Activated CD4-positive, alpha-beta T cell treated with anti-CD3 and anti-CD28 coated beads, Interleukin-2, amount 10 ng/mL, durations not matched to agents 7 days and 5 days (primary cell): ENCODE data around the gene PBX2. TPM values are rescaled to one million over a fixed set of nuclear protein-coding genes. Genes with fewer than 3 reads are reported as not detected.
A peak's percentile ranks its signal among the peaks of the same experiment; 100 is the strongest.
"Not testable (repeated sequence)": the region's sequence is repeated elsewhere in the genome, so short reads cannot be mapped to it uniquely, and the experiment has no call there.

Source experiments
- CTCF ChIA-PET: fragments of 350-600 bp; sonication (Branson Sonifier 250); formaldehyde crosslinking; loops from one replicate; lab custom pipeline; 2021; ENCODE audit warnings: antibody characterized with exemption; lab: Charles Lee
- POLR2A ChIA-PET: fragments of 350-600 bp; sonication (Branson Sonifier 250); formaldehyde crosslinking; loops from one replicate; lab custom pipeline; 2021; ENCODE audit warnings: antibody characterized with exemption; lab: Charles Lee
- DNase-seq: peaks from one replicate; pipeline ENCODE4 v3.0.0-alpha.2; 2020
- H3K27ac Mint-ChIP-seq: one replicate; pipeline ENCODE4 v1.8.0; 2021; ENCODE audit warnings: mild to moderate bottlenecking, moderate library complexity, mixed read lengths
- H3K27me3 Mint-ChIP-seq: one replicate; pipeline ENCODE4 v1.8.0; 2021; ENCODE audit warnings: mixed read lengths
- H3K36me3 Mint-ChIP-seq: one replicate; pipeline ENCODE4 v1.8.0; 2021; ENCODE audit warnings: low read depth, mixed read lengths
- H3K4me1 Mint-ChIP-seq: one replicate; pipeline ENCODE4 v1.8.0; 2021; ENCODE audit warnings: mixed read lengths
- H3K4me3 Mint-ChIP-seq: one replicate; pipeline ENCODE4 v1.8.0; 2021; ENCODE audit warnings: mild to moderate bottlenecking, moderate library complexity, mixed read lengths
- H3K9me3 Mint-ChIP-seq: one replicate; pipeline ENCODE4 v1.8.0; 2021; ENCODE audit warnings: mixed read lengths
- total RNA-seq, 2 experiments: library from RNA; stranded (reverse); gene quantifications; one replicate each; pipeline ENCODE4 v1.2.3, GENCODE V29; 2021

Gene PBX2
- total RNA-seq, 2 experiments from 2014 or later, result 98.2 to 98.4 TPM

DNA sequence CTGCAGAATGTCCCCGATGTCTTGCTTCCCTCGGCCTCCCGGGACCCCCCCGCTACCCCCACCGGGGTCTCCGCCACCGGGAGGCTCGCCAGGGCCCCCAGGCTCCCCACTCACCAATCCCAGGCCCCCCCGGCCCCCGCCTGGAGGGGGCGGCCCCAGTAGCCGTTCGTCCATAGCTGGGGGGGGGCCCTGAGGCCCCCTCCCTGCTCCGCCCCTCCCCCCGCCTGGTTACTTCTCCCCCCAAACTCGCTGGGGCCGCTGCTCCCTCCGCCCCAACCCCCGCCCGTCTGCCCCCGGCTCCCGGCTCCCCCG is 304 bp downstream of the PBX2 start:
- Mint-ChIP-seq H3K9me3 (no peaks in the 10 kb centered on the region), H3K36me3 (peaks cover 60% of the 10 kb centered on the region)
- DNase-seq, result no peak

DNA sequence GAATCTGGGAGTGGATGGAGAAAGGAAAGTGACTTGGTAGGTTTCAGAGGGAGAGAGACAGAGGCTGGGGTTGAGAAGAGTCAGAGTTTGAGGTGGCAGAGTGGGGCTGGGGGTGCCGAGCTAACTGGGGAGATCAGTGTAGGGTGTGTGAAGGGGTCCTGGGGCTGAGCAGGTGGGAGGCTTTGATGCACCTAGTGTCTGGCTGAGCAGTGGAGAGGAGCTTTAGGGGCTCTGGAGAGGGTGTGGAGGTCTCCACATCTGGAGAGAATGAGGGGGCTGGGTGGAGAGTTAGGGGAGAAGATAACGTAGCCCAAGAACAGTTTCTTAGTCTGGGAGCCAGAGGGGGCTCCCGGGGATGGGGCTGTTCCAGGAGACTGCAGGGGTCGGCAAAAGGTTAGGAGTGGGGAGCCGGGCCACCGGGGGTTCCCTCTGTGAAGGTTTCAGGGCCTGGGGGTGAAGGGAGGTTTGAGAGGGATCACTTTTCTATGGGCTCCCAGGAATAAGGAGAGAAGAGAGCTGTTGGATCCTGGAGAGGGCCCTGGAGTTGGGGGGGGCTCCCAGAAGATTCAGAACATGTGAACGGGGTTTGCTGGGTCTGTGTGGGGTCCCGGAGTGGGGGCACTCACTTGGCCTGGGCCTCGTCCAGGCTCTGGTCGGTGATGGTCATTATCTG is 797 bp downstream of the PBX2 start:
- Mint-ChIP-seq H3K36me3 (peaks cover 62% of the 10 kb centered on the region), H3K9me3 (no peaks in the 10 kb centered on the region), H3K4me1 (peaks cover 54% of the 10 kb centered on the region), H3K27ac (peak overlapping the region; percentile 69), H3K4me3 (peak overlapping the region; percentile 100), H3K27me3 (no peaks in the 10 kb centered on the region)
- no peak for DNase-seq
- ChIA-PET POLR2A (no interaction called here), CTCF (no interaction called here)

More for the DNA sequence above, 304 bp downstream of the PBX2 start:
- Mint-ChIP-seq H3K27ac (peak overlapping the region; percentile 69), H3K4me3 (peak overlapping the region; percentile 100), H3K27me3 (no peaks in the 10 kb centered on the region), H3K4me1 (peaks cover 57% of the 10 kb centered on the region)
- CTCF ChIA-PET, result interaction anchor here (1.3 to 1.4 kb wide), 3 partner anchors 8 to 59 kb away, joined by 3 to 6 read pairs (median 3); partner anchors contain the start of gene FKBPL
- POLR2A ChIA-PET, result no interaction called here

DNA sequence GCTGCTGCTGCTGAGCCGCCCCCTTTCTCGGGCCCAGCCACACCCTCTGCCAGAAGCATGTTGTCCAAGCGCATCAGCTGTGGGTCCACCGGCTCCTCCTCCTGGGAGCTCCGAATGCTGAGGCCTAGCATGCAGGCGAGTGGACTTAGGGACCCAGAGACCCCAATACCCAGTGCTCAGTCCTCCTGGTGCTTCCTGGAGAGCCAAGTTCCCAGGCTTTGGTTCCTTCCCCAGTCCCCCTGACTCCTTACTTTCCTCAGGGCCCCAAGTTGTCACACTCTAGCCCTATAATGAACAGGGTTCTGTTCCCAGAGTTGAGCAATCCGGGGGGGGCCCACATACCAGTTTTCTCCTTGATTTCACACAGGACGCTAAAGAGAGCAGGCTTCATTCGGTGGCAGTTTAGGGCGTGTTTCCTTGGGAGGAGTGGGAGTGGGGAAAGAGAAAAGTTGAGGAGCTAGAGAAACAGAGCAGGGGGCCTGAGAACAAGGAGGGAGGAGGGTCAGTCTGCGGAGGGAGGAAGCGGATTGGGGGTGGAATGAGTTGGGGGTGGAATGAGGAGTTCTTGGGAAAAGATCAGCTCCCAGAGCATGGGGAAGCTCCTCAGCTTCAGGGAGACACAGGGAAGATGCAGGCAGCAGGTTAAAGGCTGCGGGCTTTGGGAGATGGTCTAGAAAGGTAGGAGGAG is 1.5 kb downstream of the PBX2 start:
- Mint-ChIP-seq H3K9me3 (no peaks in the 10 kb centered on the region), H3K27me3 (no peaks in the 10 kb centered on the region), H3K36me3 (peaks cover 64% of the 10 kb centered on the region), H3K4me3 (peak overlapping the region; percentile 100), H3K4me1 (peaks cover 49% of the 10 kb centered on the region), H3K27ac (peak overlapping the region; percentile 69)
- CTCF ChIA-PET, result interaction anchor here (0.5 kb wide), 1 partner anchor 27 kb away, joined by 3 read pairs; no protein-coding TSS in a partner anchor
- POLR2A ChIA-PET, result no interaction called here
- DNase-seq, result no peak

DNA sequence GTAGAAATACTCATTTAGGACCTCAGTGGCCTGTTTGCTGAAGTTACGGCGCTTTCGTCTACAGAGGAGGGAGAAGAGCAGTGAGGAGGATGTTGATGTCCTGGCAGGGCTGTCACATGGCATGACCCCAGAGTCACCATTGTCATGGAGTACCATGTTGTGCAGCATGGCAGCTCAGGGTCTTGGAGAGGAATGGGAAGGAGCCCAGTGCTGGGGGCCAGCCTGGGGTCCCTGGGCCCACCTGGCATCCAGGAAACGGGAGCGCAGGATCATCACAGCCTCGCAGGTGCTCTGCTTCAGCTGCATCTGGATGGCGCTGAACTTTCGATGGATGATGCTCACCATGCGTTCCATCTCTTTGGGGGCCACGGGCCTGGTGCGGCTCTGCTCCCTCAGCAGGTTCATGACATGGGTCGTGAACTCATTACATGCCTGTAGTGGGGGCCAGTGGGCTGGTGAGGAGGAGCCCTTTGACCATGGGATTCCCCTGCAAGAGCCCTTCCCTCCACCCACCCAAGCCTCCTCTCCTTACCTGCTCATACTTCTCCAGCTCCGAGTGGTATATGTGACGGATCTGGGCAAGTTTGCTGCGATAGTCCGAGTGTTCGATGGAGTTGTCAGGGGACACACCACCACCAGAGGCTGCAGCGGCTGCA is 2.1 kb downstream of the PBX2 start:
- peaks cover 64% of the 10 kb centered on the region for H3K36me3 Mint-ChIP-seq
- POLR2A ChIA-PET, H3K9me3 Mint-ChIP-seq, H3K27me3 Mint-ChIP-seq, DNase-seq: not testable (repeated sequence)
- H3K27ac Mint-ChIP-seq, result peak overlapping the region; percentile 67
- peaks cover 43% of the 10 kb centered on the region for H3K4me1 Mint-ChIP-seq
- peak overlapping the region; percentile 100 for H3K4me3 Mint-ChIP-seq
- CTCF ChIA-PET, result interaction anchor here (0.5 to 1.5 kb wide), 2 partner anchors 8 to 28 kb away, joined by 3 to 4 read pairs; no protein-coding TSS in a partner anchor

DNA sequence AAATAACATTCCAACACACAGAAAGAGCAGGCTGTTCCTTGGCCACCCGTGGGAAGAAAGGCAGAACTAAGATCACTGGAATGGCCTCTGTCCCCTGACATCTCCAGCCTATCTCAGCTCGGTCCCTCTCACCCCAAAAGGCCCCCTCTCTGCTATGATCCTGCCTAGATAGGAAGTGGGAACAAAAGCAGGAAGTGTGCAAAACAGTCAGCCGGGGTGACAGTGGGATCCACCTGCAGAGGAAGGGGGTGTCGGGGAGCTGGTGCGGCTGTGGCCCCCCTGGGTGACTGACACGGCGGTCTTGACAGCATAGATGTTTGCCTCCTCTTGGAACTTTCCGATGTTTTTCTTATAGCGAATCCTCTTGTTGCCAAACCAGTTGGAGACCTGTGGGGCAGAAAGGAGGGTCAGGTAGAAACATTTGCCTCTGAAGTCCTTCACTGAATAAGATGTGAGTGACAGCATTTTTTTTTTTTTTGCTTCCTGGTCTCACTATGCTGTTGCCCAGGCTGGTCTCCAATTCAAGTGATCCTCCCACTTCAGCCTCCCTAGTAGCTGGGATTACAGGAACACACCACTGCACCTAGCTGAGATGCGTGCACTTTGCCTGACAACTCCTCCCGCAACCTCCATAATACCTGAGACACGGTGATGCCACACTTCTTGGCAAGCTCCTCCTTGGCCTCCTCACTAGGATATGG is 2.8 kb downstream of the PBX2 start:
- no peak for DNase-seq
- Mint-ChIP-seq H3K4me1 (peaks cover 43% of the 10 kb centered on the region), H3K4me3 (peak overlapping the region; percentile 42), H3K9me3 (no peaks in the 10 kb centered on the region), H3K27me3 (no peaks in the 10 kb centered on the region), H3K36me3 (peaks cover 67% of the 10 kb centered on the region), H3K27ac (peak overlapping the region; percentile 67)
- POLR2A ChIA-PET, result no interaction called here
- CTCF ChIA-PET, result interaction anchor here (1.5 kb wide), 1 partner anchor 9 kb away, joined by 4 read pairs; no protein-coding TSS in a partner anchor

DNA sequence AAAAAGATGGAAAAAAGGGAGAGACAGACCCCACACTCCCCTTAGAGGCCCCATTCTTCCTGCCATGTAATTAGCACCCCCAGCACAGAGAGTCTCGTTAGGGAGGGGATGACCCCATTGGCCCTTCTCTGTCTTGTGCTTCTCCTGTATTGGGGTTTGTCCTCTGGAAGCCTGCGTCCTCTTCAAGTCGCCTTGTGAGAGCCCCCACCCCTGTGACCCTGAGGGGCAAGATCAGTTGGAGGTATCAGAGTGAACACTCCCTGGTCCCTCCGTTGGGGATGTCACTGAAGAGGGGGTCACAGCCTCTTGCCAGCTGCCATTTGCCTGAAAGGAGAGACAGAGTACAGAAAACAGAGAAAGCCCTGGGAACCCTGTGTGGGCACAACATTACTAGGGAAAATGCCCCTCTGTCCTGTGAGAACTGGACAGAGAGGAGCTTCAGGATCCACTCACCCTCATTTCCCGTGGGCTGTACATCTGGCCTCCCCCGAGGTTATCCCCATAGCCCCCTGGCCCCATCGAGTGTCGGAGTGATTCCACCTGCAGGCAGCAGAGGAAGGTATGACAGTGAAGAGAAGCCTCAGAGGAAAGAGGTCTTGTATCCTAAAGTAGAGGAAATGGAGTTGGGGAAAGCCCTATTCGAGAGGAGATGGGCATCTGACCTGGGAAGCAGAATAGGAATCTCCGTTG is 3.7 kb downstream of the PBX2 start:
- CTCF ChIA-PET, result interaction anchor here (1.5 kb wide), 1 partner anchor 9 kb away, joined by 4 read pairs; no protein-coding TSS in a partner anchor
- H3K4me1 Mint-ChIP-seq, result peaks cover 49% of the 10 kb centered on the region

DNA sequence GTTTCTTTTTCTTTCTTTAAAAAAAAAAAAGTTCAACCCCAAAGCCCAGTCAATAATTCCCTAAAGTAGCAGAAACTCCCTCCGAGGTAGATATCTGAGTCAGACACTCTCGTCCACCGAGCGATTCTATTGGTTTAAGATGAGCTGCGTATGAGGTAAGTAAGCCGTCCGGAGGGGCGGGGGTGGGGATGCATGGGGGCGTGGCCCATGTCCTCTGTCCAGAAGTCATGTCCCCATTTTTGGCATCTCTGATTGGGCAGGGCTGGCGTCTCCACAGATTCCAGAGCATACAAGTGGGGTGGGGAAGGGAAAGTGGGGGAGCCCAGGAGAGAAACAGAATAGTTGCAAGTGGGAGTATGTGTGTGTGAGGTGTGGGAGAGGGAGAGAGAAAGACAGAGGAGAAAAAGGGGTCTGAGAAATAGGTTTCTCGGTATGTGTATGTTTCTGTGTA is 4.3 kb downstream of the PBX2 start:
- H3K36me3 Mint-ChIP-seq, result peaks cover 59% of the 10 kb centered on the region
- POLR2A ChIA-PET, H3K9me3 Mint-ChIP-seq, CTCF ChIA-PET, DNase-seq, H3K27me3 Mint-ChIP-seq: not testable (repeated sequence)
- H3K4me3 Mint-ChIP-seq, result peak overlapping the region; percentile 25
- peak overlapping the region; percentile 75 for H3K27ac Mint-ChIP-seq
- peaks cover 52% of the 10 kb centered on the region for H3K4me1 Mint-ChIP-seq

More for the DNA sequence above, 3.7 kb downstream of the PBX2 start:
- H3K9me3 Mint-ChIP-seq, H3K4me3 Mint-ChIP-seq, POLR2A ChIA-PET, H3K27me3 Mint-ChIP-seq, DNase-seq: not testable (repeated sequence)
- peaks cover 61% of the 10 kb centered on the region for H3K36me3 Mint-ChIP-seq
- peak overlapping the region; percentile 75 for H3K27ac Mint-ChIP-seq

DNA sequence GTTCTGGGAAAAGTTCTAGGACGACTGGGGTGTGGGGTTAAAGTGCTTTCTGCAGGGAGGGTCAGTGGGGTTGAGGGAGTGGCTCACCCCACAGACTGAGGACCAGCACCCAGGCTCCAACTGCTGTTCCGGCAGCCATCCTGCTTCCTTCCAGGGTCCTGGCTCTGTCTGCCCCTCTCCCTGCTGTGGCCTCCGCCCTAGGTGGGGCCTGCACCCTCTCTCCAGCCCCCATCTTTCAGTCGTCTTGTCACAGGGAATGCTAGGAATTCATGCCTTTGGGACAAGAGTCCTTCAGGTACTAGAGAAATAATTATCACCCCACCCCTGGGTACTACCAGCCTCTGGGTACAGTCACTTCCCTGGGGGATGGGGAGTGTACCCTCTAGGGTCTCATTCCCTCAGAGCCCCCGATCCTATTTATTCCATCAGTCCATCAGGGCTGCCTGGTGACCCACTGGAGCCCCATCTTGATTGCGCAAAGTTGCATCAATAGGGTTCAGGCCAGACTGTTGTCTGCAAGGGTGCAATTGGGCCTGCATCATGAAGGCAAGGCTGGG is 5.8 kb downstream of the PBX2 start, which contains the start of gene AGER:
TSS of gene AGER (minus strand) at position 170 of the 557 bp plus-strand sequence. CDS start at position 139, 31 bp downstream.
- no peaks in the 10 kb centered on the region for H3K9me3 Mint-ChIP-seq
- ChIA-PET POLR2A (no interaction called here), CTCF (no interaction called here)
- DNase-seq, result no peak
- no peaks in the 10 kb centered on the region for H3K27me3 Mint-ChIP-seq
- peak within 1 kb of the TSS; percentile 25 for H3K27ac Mint-ChIP-seq
- H3K36me3 Mint-ChIP-seq, result peaks cover 61% of the 10 kb centered on the region
- H3K4me1 Mint-ChIP-seq, result peaks cover 62% of the 10 kb centered on the region
- no peak within 1 kb of the TSS for H3K4me3 Mint-ChIP-seq

DNA sequence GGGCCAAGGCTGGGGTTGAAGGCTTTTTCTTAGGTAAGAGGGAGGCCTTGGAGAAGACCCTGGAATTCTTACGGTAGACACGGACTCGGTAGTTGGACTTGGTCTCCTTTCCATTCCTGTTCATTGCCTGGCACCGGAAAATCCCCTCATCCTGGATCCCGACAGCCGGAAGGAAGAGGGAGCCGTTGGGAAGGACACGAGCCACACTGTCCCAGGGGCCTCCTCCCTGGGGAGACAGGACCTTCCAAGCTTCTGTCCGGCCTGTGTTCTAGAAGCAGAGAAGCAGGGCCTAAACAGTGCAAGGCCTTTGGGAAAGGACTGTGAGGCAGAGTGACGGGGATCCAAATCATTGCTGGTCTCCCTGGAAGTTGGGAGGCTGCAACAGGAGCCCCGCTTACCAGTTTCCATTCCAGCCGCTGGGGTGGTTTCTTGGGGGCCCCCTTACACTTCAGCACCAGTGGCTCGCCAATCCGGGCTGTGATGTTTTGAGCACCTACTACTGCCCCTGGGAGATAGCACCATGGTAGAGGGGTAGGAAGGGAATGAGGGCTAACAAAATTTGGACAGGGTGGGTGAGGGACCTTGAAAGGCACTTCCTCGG is 6.4 kb downstream of the PBX2 start:
- Mint-ChIP-seq H3K9me3 (no peaks in the 10 kb centered on the region), H3K27ac (no peak overlapping the region), H3K4me1 (peaks cover 62% of the 10 kb centered on the region), H3K4me3 (no peak overlapping the region), H3K27me3 (no peaks in the 10 kb centered on the region), H3K36me3 (peaks cover 61% of the 10 kb centered on the region)
- ChIA-PET CTCF (interaction anchor here (2.3 kb wide), 1 partner anchor 12 kb away, joined by 8 read pairs; no protein-coding TSS in a partner anchor), POLR2A (no interaction called here)
- DNase-seq, result no peak

DNA sequence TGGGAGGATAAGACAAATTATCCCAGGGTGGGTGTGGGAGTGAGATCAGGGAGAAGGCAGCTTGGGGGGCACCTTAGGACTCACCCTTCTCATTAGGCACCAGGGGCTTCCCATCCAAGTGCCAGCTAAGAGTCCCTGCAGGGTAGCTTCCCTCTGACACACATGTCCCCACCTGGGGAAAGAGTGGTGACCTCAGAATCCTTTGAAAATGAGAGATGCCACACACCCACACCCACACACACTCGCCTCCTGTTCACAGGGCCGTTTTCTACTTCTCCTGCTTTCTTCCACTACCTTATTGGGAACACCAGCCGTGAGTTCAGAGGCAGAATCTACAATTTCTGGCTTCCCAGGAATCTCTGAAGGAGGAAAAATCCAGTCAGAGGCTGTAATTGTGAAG is 7.0 kb downstream of the PBX2 start:
- no peak overlapping the region for H3K27ac Mint-ChIP-seq

DNA sequence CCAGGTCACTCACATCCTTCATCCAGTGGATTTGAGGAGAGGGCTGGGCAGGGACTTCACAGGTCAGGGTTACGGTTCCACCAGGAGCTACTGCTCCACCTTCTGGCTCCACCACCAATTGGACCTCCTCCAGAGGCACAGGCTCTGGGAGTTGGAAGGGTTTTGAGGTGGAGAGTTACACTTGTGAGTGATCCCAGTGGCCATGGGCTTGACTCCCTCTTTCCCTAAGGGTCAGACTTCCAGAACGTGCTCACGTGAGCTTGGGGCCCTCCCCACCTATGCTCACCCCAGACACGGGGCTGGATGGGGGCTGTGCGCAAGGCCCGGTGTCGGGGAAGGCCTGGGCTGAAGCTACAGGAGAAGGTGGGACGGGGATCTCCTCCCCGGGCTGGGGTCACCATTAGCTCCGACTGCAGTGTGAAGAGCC is 7.4 kb downstream of the PBX2 start:
- DNase-seq, result no peak
- Mint-ChIP-seq H3K27ac (peak overlapping the region; percentile 26), H3K27me3 (no peaks in the 10 kb centered on the region), H3K4me1 (peaks cover 55% of the 10 kb centered on the region), H3K9me3 (no peaks in the 10 kb centered on the region), H3K36me3 (peaks cover 52% of the 10 kb centered on the region), H3K4me3 (no peak overlapping the region)
- POLR2A ChIA-PET, result no interaction called here
- CTCF ChIA-PET, result interaction anchor here (1.8 to 2.3 kb wide), 2 partner anchors 8 to 13 kb away, joined by 6 to 8 read pairs; partner anchors contain the start of gene PBX2

More for the DNA sequence above, 7.0 kb downstream of the PBX2 start:
- no peak for DNase-seq
- peaks cover 57% of the 10 kb centered on the region for H3K36me3 Mint-ChIP-seq
- ChIA-PET POLR2A (no interaction called here), CTCF (interaction anchor here (2.3 kb wide), 1 partner anchor 12 kb away, joined by 8 read pairs; no protein-coding TSS in a partner anchor)
- no peaks in the 10 kb centered on the region for H3K9me3 Mint-ChIP-seq
- no peak overlapping the region for H3K4me3 Mint-ChIP-seq
- peaks cover 59% of the 10 kb centered on the region for H3K4me1 Mint-ChIP-seq
- H3K27me3 Mint-ChIP-seq, result no peaks in the 10 kb centered on the region
